Memory B cell (primary cell): Measurements from ENCODE around the gene ZNF827.

Experiments
- ATAC-seq: fragments of 150-1000 bp; cut with Tn5 transposase; 2 replicates; pipeline ENCODE4 v1.10.0; 2021; ENCODE audit warnings: low read depth, mild to moderate bottlenecking, moderate library complexity
- DNase-seq, 2 donors: peaks; one replicate each; pipeline ENCODE4 v3.0.0; 2022; ENCODE audit warnings: low spot score in 2 of 2
- H3K27ac Mint-ChIP-seq: one replicate; pipeline ENCODE4 v1.8.0; 2022; ENCODE audit warnings: mild to moderate bottlenecking, moderate library complexity, mixed read lengths
- H3K27me3 Mint-ChIP-seq: one replicate; pipeline ENCODE4 v1.8.0; 2022; ENCODE audit warnings: mixed read lengths
- H3K36me3 Mint-ChIP-seq: one replicate; pipeline ENCODE4 v1.8.0; 2022; ENCODE audit warnings: mild to moderate bottlenecking, mixed read lengths
- H3K4me1 Mint-ChIP-seq: one replicate; pipeline ENCODE4 v1.8.0; 2022; ENCODE audit warnings: mixed read lengths
- H3K4me3 Mint-ChIP-seq: one replicate; pipeline ENCODE4 v1.8.0; 2022; ENCODE audit warnings: mild to moderate bottlenecking, moderate library complexity, mixed read lengths
- H3K9me3 Mint-ChIP-seq: one replicate; pipeline ENCODE4 v1.8.0; 2022; ENCODE audit warnings: mixed read lengths

The ZNF827 gene

GRCh38 chr4:145766273-145766672 lies 172.3 kb downstream of the ZNF827 start:
- H3K4me1 Mint-ChIP-seq: no peaks in the 10 kb centered on the region
- ATAC-seq: no peak
- no peaks in the 10 kb centered on the region for H3K27me3 Mint-ChIP-seq
- H3K9me3 Mint-ChIP-seq: no peaks in the 10 kb centered on the region
- H3K4me3 Mint-ChIP-seq: no peak overlapping the region
- no peak overlapping the region for H3K27ac Mint-ChIP-seq
- no peak for DNase-seq
- peaks cover 60% of the 10 kb centered on the region for H3K36me3 Mint-ChIP-seq

GRCh38 chr4:145763399-145763798 lies 175.2 kb downstream of the ZNF827 start:
- Mint-ChIP-seq H3K27ac (no peak overlapping the region), H3K27me3 (no peaks in the 10 kb centered on the region), H3K36me3 (peaks cover 72% of the 10 kb centered on the region), H3K4me3 (no peak overlapping the region), H3K4me1 (no peaks in the 10 kb centered on the region), H3K9me3 (no peaks in the 10 kb centered on the region)
- ATAC-seq: no peak
- no peak for DNase-seq

- H3K4me1 Mint-ChIP-seq: no peaks in the 10 kb centered on the region
- H3K27ac Mint-ChIP-seq: no peak overlapping the region
- no peaks in the 10 kb centered on the region for H3K9me3 Mint-ChIP-seq
- ATAC-seq: no peak
- H3K36me3 Mint-ChIP-seq: peaks cover 69% of the 10 kb centered on the region
- DNase-seq: no peak
- H3K27me3 Mint-ChIP-seq: no peaks in the 10 kb centered on the region
- H3K4me3 Mint-ChIP-seq: no peak overlapping the region
Observed at GRCh38 chr4:145762719-145763118, 175.9 kb downstream of the ZNF827 start.

- no peak for ATAC-seq
- H3K27me3 Mint-ChIP-seq: no peaks in the 10 kb centered on the region
- no peaks in the 10 kb centered on the region for H3K9me3 Mint-ChIP-seq
- no peak overlapping the region for H3K27ac Mint-ChIP-seq
- H3K36me3 Mint-ChIP-seq: peaks cover 54% of the 10 kb centered on the region
- no peaks in the 10 kb centered on the region for H3K4me1 Mint-ChIP-seq
- H3K4me3 Mint-ChIP-seq: no peak overlapping the region
- DNase-seq: no peak
Observed at GRCh38 chr4:145760961-145761929, 177.4 kb downstream of the ZNF827 start.

- no peak for DNase-seq
- Mint-ChIP-seq H3K36me3 (peaks cover 47% of the 10 kb centered on the region), H3K4me1 (no peaks in the 10 kb centered on the region), H3K4me3 (no peak overlapping the region), H3K27me3 (no peaks in the 10 kb centered on the region), H3K9me3 (no peaks in the 10 kb centered on the region), H3K27ac (no peak overlapping the region)
- no peak for ATAC-seq
Observed at GRCh38 chr4:145760176-145760575, 178.4 kb downstream of the ZNF827 start.

- DNase-seq (no peak), ATAC-seq (no peak)
- peaks cover 2% of the 10 kb centered on the region for H3K27me3 Mint-ChIP-seq
- H3K4me3 Mint-ChIP-seq: no peak overlapping the region
- H3K36me3 Mint-ChIP-seq: peaks cover 29% of the 10 kb centered on the region
- no peaks in the 10 kb centered on the region for H3K4me1 Mint-ChIP-seq
- H3K27ac Mint-ChIP-seq: no peak overlapping the region
- no peaks in the 10 kb centered on the region for H3K9me3 Mint-ChIP-seq
Observed at GRCh38 chr4:145757188-145757587, 181.4 kb downstream of the ZNF827 start.

GRCh38 chr4:145756244-145756643 lies 182.4 kb downstream of the ZNF827 start:
- Mint-ChIP-seq H3K27ac (no peak overlapping the region), H3K9me3 (peaks cover 2% of the 10 kb centered on the region), H3K36me3 (peaks cover 23% of the 10 kb centered on the region), H3K4me1 (no peaks in the 10 kb centered on the region), H3K27me3 (peaks cover 6% of the 10 kb centered on the region), H3K4me3 (no peak overlapping the region)
- no peak for ATAC-seq
- DNase-seq: no peak

GRCh38 chr4:145755802-145756201 lies 182.8 kb downstream of the ZNF827 start:
- H3K36me3 Mint-ChIP-seq: peaks cover 21% of the 10 kb centered on the region
- H3K4me3 Mint-ChIP-seq: no peak overlapping the region
- H3K9me3 Mint-ChIP-seq: peaks cover 2% of the 10 kb centered on the region
- no peak for DNase-seq
- no peak for ATAC-seq
- peaks cover 10% of the 10 kb centered on the region for H3K27me3 Mint-ChIP-seq
- H3K4me1 Mint-ChIP-seq: no peaks in the 10 kb centered on the region
- no peak overlapping the region for H3K27ac Mint-ChIP-seq

- Mint-ChIP-seq H3K27me3 (peaks cover 6% of the 10 kb centered on the region), H3K4me3 (no peak overlapping the region), H3K4me1 (no peaks in the 10 kb centered on the region), H3K36me3 (peaks cover 3% of the 10 kb centered on the region), H3K27ac (no peak overlapping the region), H3K9me3 (peaks cover 10% of the 10 kb centered on the region)
- ATAC-seq: no peak
- DNase-seq: no peak
Observed at GRCh38 chr4:145743641-145744040, 195.0 kb downstream of the ZNF827 start.

- no peak for ATAC-seq
- Mint-ChIP-seq H3K4me3 (no peak overlapping the region), H3K9me3 (peaks cover 3% of the 10 kb centered on the region), H3K27me3 (peaks cover 4% of the 10 kb centered on the region), H3K27ac (no peak overlapping the region), H3K36me3 (no peaks in the 10 kb centered on the region), H3K4me1 (no peaks in the 10 kb centered on the region)
- no peak for DNase-seq
Observed at GRCh38 chr4:145740806-145741205, 197.8 kb downstream of the ZNF827 start.

- Mint-ChIP-seq H3K4me1 (no peaks in the 10 kb centered on the region), H3K9me3 (no peaks in the 10 kb centered on the region), H3K36me3 (no peaks in the 10 kb centered on the region), H3K4me3 (no peak overlapping the region), H3K27me3 (peaks cover 4% of the 10 kb centered on the region), H3K27ac (no peak overlapping the region)
- DNase-seq (no peak), ATAC-seq (no peak)
Observed at GRCh38 chr4:145739845-145740244, 198.8 kb downstream of the ZNF827 start.

- Mint-ChIP-seq H3K4me1 (peaks cover 6% of the 10 kb centered on the region), H3K4me3 (no peak overlapping the region), H3K9me3 (no peaks in the 10 kb centered on the region), H3K27ac (no peak overlapping the region), H3K27me3 (no peaks in the 10 kb centered on the region), H3K36me3 (no peaks in the 10 kb centered on the region)
- no peak for ATAC-seq
- no peak for DNase-seq
Observed at GRCh38 chr4:145736241-145736831, 202.3 kb downstream of the ZNF827 start.

- ATAC-seq: no peak
- H3K36me3 Mint-ChIP-seq: no peaks in the 10 kb centered on the region
- DNase-seq: no peak
Observed at GRCh38 chr4:145735827-145736226, 202.8 kb downstream of the ZNF827 start.

GRCh38 chr4:145735347-145735675 lies 203.3 kb downstream of the ZNF827 start:
- no peaks in the 10 kb centered on the region for H3K36me3 Mint-ChIP-seq
- H3K4me3 Mint-ChIP-seq: no peak overlapping the region
- H3K9me3 Mint-ChIP-seq: no peaks in the 10 kb centered on the region
- peaks cover 6% of the 10 kb centered on the region for H3K4me1 Mint-ChIP-seq
- DNase-seq (no peak), ATAC-seq (no peak)
- H3K27ac Mint-ChIP-seq: no peak overlapping the region
- no peaks in the 10 kb centered on the region for H3K27me3 Mint-ChIP-seq

More at GRCh38 chr4:145735827-145736226, 202.8 kb downstream of the ZNF827 start:
- Mint-ChIP-seq H3K4me1 (peaks cover 6% of the 10 kb centered on the region), H3K4me3 (no peak overlapping the region), H3K9me3 (no peaks in the 10 kb centered on the region), H3K27me3 (no peaks in the 10 kb centered on the region), H3K27ac (no peak overlapping the region)
